Measurements from ENCODE around the gene CARD9. TPM values are rescaled to one million over a fixed set of nuclear protein-coding genes. Genes with fewer than 3 reads are reported as not detected.

Gene CARD9
- total RNA-seq, 2 donors from 2014 or later = 0.35 to 1.5 TPM

DNA sequence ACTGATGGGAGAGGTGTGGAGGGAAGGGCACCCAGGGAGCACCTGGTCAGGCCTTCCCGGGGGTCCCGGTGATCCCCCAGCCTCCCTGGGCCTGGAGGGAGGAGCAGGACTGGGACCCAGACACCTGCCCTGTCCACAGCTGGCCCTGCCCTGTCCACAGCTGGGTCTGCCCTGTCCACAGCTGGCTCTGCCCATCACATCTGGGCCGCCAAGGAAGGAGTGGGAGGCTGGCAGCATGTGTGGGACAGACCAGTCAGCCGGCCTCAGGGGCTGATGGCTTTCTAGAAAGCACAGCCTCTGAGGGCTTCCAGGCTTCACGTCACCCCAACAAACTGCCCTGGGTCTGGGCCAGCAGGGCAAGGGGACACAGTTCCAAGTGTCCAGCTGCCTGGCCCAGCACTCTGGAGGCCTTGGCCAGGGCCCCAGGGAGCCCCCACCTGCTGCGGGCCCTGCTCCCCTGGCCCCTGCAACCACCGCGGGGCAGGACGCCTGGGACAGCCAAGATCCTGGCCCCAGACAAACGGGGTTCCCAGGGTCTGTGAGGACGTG is 22.1 kb downstream of the CARD9 start:
- 88 to 96% methylated on average over 7 to 11 of the region's 11 CpGs for WGBS, 2 experiments (ENCODE audit: insufficient coverage in 1 of 2, insufficient read length in 1 of 2)
- Histone ChIP-seq H3K27ac (ENCODE audit: low read depth, low read length) (no peak overlapping the region), H3K36me3 (ENCODE audit: control insufficient read depth, insufficient read depth, low read length) (no peaks in the 10 kb centered on the region), H3K4me3 (ENCODE audit: low read length) (no peak overlapping the region), H3K9me3 (ENCODE audit: control insufficient read depth, low read length) (no peaks in the 10 kb centered on the region), H3K9ac (ENCODE audit: extremely low read depth, low read length, poor library complexity, severe bottlenecking) (no peak overlapping the region), H3K27me3 (ENCODE audit: control insufficient read depth, insufficient read depth, low read length, poor library complexity, severe bottlenecking) (no peaks in the 10 kb centered on the region), H3K4me1 (ENCODE audit: control insufficient read depth, insufficient read depth, low read length) (no peaks in the 10 kb centered on the region)
- no peaks in the 10 kb centered on the region for H3K9me3 Mint-ChIP-seq
- TF ChIP-seq, protein P1, sequence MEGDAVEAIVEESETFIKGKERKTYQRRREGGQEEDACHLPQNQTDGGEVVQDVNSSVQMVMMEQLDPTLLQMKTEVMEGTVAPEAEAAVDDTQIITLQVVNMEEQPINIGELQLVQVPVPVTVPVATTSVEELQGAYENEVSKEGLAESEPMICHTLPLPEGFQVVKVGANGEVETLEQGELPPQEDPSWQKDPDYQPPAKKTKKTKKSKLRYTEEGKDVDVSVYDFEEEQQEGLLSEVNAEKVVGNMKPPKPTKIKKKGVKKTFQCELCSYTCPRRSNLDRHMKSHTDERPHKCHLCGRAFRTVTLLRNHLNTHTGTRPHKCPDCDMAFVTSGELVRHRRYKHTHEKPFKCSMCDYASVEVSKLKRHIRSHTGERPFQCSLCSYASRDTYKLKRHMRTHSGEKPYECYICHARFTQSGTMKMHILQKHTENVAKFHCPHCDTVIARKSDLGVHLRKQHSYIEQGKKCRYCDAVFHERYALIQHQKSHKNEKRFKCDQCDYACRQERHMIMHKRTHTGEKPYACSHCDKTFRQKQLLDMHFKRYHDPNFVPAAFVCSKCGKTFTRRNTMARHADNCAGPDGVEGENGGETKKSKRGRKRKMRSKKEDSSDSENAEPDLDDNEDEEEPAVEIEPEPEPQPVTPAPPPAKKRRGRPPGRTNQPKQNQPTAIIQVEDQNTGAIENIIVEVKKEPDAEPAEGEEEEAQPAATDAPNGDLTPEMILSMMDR (conservative IDR thresholded peaks at IDR 0.05) = no peak
- no peaks in the 10 kb centered on the region for H3K36me3 Mint-ChIP-seq (ENCODE audit: low read depth)
- H3K27me3 Mint-ChIP-seq (ENCODE audit: insufficient read depth) = no peaks in the 10 kb centered on the region
- H3K27ac Mint-ChIP-seq = no peak overlapping the region
- no peak for DNase-seq
- no peaks in the 10 kb centered on the region for H3K4me1 Mint-ChIP-seq
- no peak overlapping the region for H3K4me3 Mint-ChIP-seq

DNA sequence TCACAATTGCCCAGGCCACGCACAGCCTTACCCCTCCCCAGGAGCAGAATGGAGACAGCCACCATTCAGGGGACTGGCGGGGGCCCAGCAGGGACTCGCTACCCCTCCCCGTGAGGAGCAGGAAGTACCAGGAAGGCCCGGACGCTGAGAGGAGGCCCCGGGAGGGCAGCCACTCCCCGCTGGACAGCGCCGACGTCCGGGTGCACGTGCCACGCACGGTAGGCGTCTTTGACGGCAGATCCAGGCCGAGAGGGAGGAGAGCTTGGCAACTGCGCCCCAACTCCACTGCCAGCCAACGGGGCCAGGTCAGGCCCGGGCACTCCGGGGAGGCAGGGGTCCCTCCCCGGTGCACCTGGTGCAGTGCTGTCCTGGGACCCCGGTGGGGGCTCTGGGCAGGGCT is 23.9 kb downstream of the CARD9 start:
- Mint-ChIP-seq H3K9me3 (no peaks in the 10 kb centered on the region), H3K4me3 (no peak overlapping the region), H3K27ac (no peak overlapping the region), H3K4me1 (peaks cover 1% of the 10 kb centered on the region), H3K36me3 (ENCODE audit: low read depth) (no peaks in the 10 kb centered on the region), H3K27me3 (ENCODE audit: insufficient read depth) (no peaks in the 10 kb centered on the region)
- no peak overlapping the region for H3K27ac ChIP-seq (ENCODE audit: low read depth, low read length)
- no peak overlapping the region for H3K9ac ChIP-seq (ENCODE audit: extremely low read depth, low read length, poor library complexity, severe bottlenecking)
- DNase-seq = no peak
- 90 to 92% methylated on average over 23 to 24 of the region's 24 CpGs for WGBS, 2 experiments (ENCODE audit: insufficient coverage in 1 of 2, insufficient read length in 1 of 2)
- H3K9me3 ChIP-seq (ENCODE audit: control insufficient read depth, low read length) = no peaks in the 10 kb centered on the region
- no peaks in the 10 kb centered on the region for H3K36me3 ChIP-seq (ENCODE audit: control insufficient read depth, insufficient read depth, low read length)
- no peaks in the 10 kb centered on the region for H3K4me1 ChIP-seq (ENCODE audit: control insufficient read depth, insufficient read depth, low read length)
- TF ChIP-seq, protein P1 (conservative IDR thresholded peaks at IDR 0.05) = no peak
- H3K4me3 ChIP-seq (ENCODE audit: low read length) = no peak overlapping the region
- H3K27me3 ChIP-seq (ENCODE audit: control insufficient read depth, insufficient read depth, low read length, poor library complexity, severe bottlenecking) = no peaks in the 10 kb centered on the region

DNA sequence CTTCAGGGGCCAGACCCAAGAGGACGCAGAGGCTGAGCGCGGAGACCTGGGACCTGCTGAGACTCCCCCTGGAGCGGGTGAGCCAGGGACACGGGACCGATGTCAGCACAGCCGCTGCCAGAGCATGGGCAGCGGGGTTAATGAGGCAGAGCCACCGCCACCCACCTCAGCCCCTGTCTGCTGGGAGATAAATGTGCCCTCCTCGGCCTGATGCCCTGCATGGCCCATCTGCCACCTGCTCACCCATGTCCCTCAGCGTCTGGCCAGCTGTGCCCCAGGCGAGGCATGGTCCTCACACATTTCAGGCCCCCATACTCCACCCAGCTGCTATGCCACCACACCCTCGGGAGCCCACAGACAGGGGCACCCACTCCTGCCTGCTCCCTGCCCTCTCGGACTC is 24.8 kb downstream of the CARD9 start:
- Mint-ChIP-seq H3K36me3 (ENCODE audit: low read depth) (no peaks in the 10 kb centered on the region), H3K4me1 (peaks cover 1% of the 10 kb centered on the region), H3K27ac (no peak overlapping the region), H3K27me3 (ENCODE audit: insufficient read depth) (no peaks in the 10 kb centered on the region), H3K4me3 (no peak overlapping the region), H3K9me3 (no peaks in the 10 kb centered on the region)
- no peak for DNase-seq
- Histone ChIP-seq H3K27ac (ENCODE audit: low read depth, low read length) (no peak overlapping the region), H3K4me3 (ENCODE audit: low read length) (no peak overlapping the region), H3K9ac (ENCODE audit: extremely low read depth, low read length, poor library complexity, severe bottlenecking) (no peak overlapping the region), H3K27me3 (ENCODE audit: control insufficient read depth, insufficient read depth, low read length, poor library complexity, severe bottlenecking) (no peaks in the 10 kb centered on the region), H3K4me1 (ENCODE audit: control insufficient read depth, insufficient read depth, low read length) (no peaks in the 10 kb centered on the region), H3K9me3 (ENCODE audit: control insufficient read depth, low read length) (no peaks in the 10 kb centered on the region), H3K36me3 (ENCODE audit: control insufficient read depth, insufficient read depth, low read length) (no peaks in the 10 kb centered on the region)
- TF ChIP-seq, protein P1 (conservative IDR thresholded peaks at IDR 0.05) = no peak
- 93 to 94% methylated on average over 4 to 14 of the region's 14 CpGs for WGBS, 2 experiments (ENCODE audit: insufficient coverage in 1 of 2, insufficient read length in 1 of 2)
